ENCODE data around the gene MOB2. TPM values are rescaled to one million over a fixed set of nuclear protein-coding genes. Genes with fewer than 3 reads are reported as not detected.
A peak's percentile ranks its signal among the peaks of the same experiment; 100 is the strongest.

The MOB2 gene
- total and polyA plus RNA-seq, 2 of the 13 experiments (the other 11 are each of a cell fraction or from before 2014, with no cell fraction given) = 21.8 to 27.7 TPM

DNA sequence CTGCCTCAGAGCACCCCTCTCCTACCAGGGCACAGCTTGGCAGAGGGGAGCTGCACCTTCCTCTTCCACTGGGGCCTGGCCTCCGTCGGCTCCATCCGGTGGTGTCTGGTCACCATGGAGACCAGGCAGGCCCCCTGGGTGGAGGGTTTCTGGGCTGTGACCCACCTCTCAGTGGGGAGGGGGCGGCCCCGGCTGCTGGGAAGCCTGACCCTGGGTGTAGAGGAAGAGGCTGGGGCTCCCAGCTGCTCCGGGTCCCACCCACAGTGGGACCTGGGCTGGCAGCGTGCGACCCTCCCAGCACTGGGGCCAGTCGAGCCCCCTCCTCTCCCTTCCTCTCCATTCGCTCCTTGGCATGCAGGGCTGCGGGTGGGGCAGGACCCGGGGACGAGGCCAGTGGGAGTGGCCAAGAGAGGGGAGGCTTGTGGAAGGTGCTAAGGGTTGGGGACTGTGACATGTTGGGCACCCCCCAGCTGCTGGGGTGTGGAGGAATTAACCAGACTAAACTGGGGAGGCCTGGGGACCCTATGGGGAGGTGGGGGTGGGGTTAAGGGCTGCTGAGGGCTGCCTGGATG is 50.0 kb downstream of the MOB2 start (continued):
- TF ChIP-seq ZFYVE20 (CRISPR knock-in tag; IDR thresholded peaks at IDR 0.05; ENCODE audit: borderline replicate concordance, low read depth) = no peak

- FAIRE-seq (no peak), DNase-seq (ENCODE audit: low spot score) (no peak), ATAC-seq (peak; percentile 8; the same call in 1 of the 3 replicates)
- TF ChIP-seq REST (IDR thresholded peaks at IDR 0.05; ENCODE audit: borderline replicate concordance in 1 of 2, low read depth in 1 of 2, low read length in 2 of 2) = peak; percentile 30 to 79
- TF ChIP-seq NR1H2 (CRISPR knock-in tag; IDR thresholded peaks at IDR 0.05; ENCODE audit: borderline replicate concordance, low read depth) = no peak
- Histone ChIP-seq H3K9me3 (ENCODE audit: low read length) (no peaks in the 10 kb centered on the region), H3K4me1 (ENCODE audit: insufficient read depth, low read length) (no peaks in the 10 kb centered on the region), H3K27me3 (ENCODE audit: control insufficient read depth in 1 of 2, insufficient read depth in 2 of 2, low read length in 2 of 2) (peaks cover 2 to 8% of the 10 kb centered on the region in 2 experiments; a peak in 2 of 5 replicates), H3K79me2 (ENCODE audit: insufficient read depth, low read length) (no peaks in the 10 kb centered on the region), H4K20me1 (ENCODE audit: insufficient read depth, low read length) (0 out of 2 replicates have a peak, but pooled peaks cover 3% of the 10 kb centered on the region), H3K36me3 (replicated peaks in 1 of 2; ENCODE audit: control insufficient read depth in 1 of 2, insufficient read depth in 2 of 2, low read length in 2 of 2) (no peaks in the 10 kb centered on the region), H3K4me3 (replicated peaks in 1 of 3; ENCODE audit: insufficient read depth in 1 of 3, low read depth in 2 of 3, low read length in 3 of 3) (no peak overlapping the region), H3K9ac (ENCODE audit: insufficient read depth, low read depth, low read length) (no peak overlapping the region), H3K27ac (ENCODE audit: extremely low read length, insufficient read depth, low read length) (no peak overlapping the region), H3K4me2 (ENCODE audit: low read depth, low read length) (no peak overlapping the region), H2AFZ (ENCODE audit: low read length) (no peak overlapping the region)
- 10% methylated on average over 6 of the region's 29 CpGs for WGBS (ENCODE audit: low lambda C conversion rate)
- ChIA-PET POLR2A (no interaction called here), CTCF (ENCODE audit: low intra/inter-chr PET ratio, low total read pairs) (no interaction called here)
- no TSS peak for BruUV-seq (replicated peaks)
- in situ Hi-C loops (cut with HindIII; ENCODE audit: extremely low pct_ligation_motif_present, low pct_unique_long_range_greater_than_20kb) = no loop called here
- intact Hi-C loops (cut with micrococcal nuclease; ENCODE audit: unreplicated experiment) = no loop called here
Observed at GRCh38 chr11:1435820-1436467, 50.6 kb downstream of the MOB2 start.
